A673 (cell line): ENCODE measurements around the gene SND1.

Experiments
- CTCF ChIP-seq: fragments of 300-800, 200-600 bp; sonication (generic); conservative IDR thresholded peaks from 2 replicates; pipeline ENCODE4 v1.5.1; 2017; ENCODE audit warnings: low read depth, mild to moderate bottlenecking, antibody characterized with exemption, low read length, moderate library complexity, mixed read lengths
- EZH2 ChIP-seq: fragments of 200-600 bp; sonication (generic); IDR thresholded peaks from 2 replicates; pipeline ENCODE4 v1.6.1; 2017; ENCODE audit warnings: borderline replicate concordance, low read depth, mild to moderate bottlenecking, mixed read lengths, antibody characterized with exemption, low read length; ENCODE audit not compliant: poor library complexity, severe bottlenecking

GRCh38 chr7:127674361-127674760 is 22.4 kb downstream of the SND1 start:
- TF ChIP-seq CTCF (no peak), EZH2 (no peak)
